Activated T-cell treated with anti-CD3 and anti-CD28 coated beads, Interleukin-2, amount 50 U/mL, for 24 hours (primary cell): ENCODE measurements around the gene ACTN3.

Experiments
- DNase-seq: peaks from one replicate; pipeline ENCODE4 v3.0.0-alpha.2; 2020
- H3K27ac Mint-ChIP-seq: 2 replicates; pipeline ENCODE4 v1.8.0; 2020; ENCODE audit warnings: mild to moderate bottlenecking, mixed read lengths
- H3K27me3 Mint-ChIP-seq: 2 replicates; pipeline ENCODE4 v1.8.0; 2020; ENCODE audit warnings: mixed read lengths
- H3K36me3 Mint-ChIP-seq: 2 replicates; pipeline ENCODE4 v1.8.0; 2020; ENCODE audit warnings: low read depth, mixed read lengths
- H3K4me1 Mint-ChIP-seq: 2 replicates; pipeline ENCODE4 v1.8.0; 2020; ENCODE audit warnings: low read depth, mixed read lengths
- H3K4me3 Mint-ChIP-seq: 2 replicates; pipeline ENCODE4 v1.8.0; 2020; ENCODE audit warnings: mild to moderate bottlenecking, moderate library complexity, mixed read lengths
- H3K9me3 Mint-ChIP-seq: 2 replicates; pipeline ENCODE4 v1.8.0; 2020; ENCODE audit warnings: mixed read lengths

The ACTN3 gene

DNA sequence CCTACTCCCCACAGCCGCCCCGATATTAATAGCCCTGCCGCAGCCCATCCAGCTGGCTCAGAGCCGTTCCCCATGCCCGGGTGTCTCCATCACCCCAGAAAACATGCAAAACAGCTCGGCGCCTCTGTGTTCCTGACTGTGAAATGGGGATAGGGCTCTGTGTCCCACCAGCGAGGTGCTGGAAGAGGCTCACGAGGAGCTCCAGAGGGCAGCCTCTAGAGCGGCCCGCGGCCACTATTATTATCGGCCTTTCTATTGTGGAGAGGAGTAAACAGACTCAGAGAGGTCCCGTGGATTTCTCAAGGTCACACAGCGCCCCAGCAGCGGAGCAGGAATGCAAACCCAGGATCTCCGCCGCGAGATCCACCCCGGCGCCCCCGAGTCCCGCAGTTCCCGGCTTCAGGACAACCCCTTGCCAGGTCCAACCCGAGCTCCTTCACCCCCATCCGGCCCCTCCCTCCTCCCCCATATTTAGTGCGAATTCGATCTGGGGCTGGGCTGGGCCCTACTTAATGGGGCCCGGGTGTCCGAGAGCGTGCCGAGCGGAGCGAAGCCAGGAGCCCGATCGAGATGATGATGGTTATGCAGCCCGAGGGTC, at the start of gene ACTN3:
Gene ACTN3, plus strand, starts transcription at position 536 of the 598 bp plus-strand sequence. Its CDS starts 35 bp downstream, at position 571.
- Mint-ChIP-seq H3K4me3 (peak within 1 kb of the TSS; percentile 86), H3K36me3 (peaks cover 23% of the 10 kb centered on the region), H3K4me1 (peaks cover 30% of the 10 kb centered on the region), H3K27me3 (no peaks in the 10 kb centered on the region), H3K9me3 (no peaks in the 10 kb centered on the region), H3K27ac (peak within 1 kb of the TSS; percentile 74)
- DNase-seq, result no peak

- H3K4me1 Mint-ChIP-seq, result no peaks in the 10 kb centered on the region
- H3K9me3 Mint-ChIP-seq, result no peaks in the 10 kb centered on the region
- H3K27me3 Mint-ChIP-seq, result no peaks in the 10 kb centered on the region
- no peak overlapping the region for H3K27ac Mint-ChIP-seq
- no peak overlapping the region for H3K4me3 Mint-ChIP-seq
- peaks cover 88% of the 10 kb centered on the region for H3K36me3 Mint-ChIP-seq
- no peak for DNase-seq
These were observed 49.5 kb upstream of the ACTN3 start for GRCh38 chr11:66497206-66497605.

- Mint-ChIP-seq H3K9me3 (no peaks in the 10 kb centered on the region), H3K4me1 (no peaks in the 10 kb centered on the region), H3K4me3 (no peak overlapping the region), H3K27me3 (no peaks in the 10 kb centered on the region), H3K27ac (no peak overlapping the region), H3K36me3 (peaks cover 80% of the 10 kb centered on the region)
- DNase-seq, result no peak
These were observed 48.2 kb upstream of the ACTN3 start for GRCh38 chr11:66498506-66498905.

- no peaks in the 10 kb centered on the region for H3K27me3 Mint-ChIP-seq
- peaks cover 70% of the 10 kb centered on the region for H3K36me3 Mint-ChIP-seq
- peaks cover 9% of the 10 kb centered on the region for H3K4me1 Mint-ChIP-seq
- DNase-seq, result no peak
- no peaks in the 10 kb centered on the region for H3K9me3 Mint-ChIP-seq
- H3K4me3 Mint-ChIP-seq, result no peak overlapping the region
- H3K27ac Mint-ChIP-seq, result no peak overlapping the region
These were observed 41.4 kb upstream of the ACTN3 start for GRCh38 chr11:66505276-66505816.

DNA sequence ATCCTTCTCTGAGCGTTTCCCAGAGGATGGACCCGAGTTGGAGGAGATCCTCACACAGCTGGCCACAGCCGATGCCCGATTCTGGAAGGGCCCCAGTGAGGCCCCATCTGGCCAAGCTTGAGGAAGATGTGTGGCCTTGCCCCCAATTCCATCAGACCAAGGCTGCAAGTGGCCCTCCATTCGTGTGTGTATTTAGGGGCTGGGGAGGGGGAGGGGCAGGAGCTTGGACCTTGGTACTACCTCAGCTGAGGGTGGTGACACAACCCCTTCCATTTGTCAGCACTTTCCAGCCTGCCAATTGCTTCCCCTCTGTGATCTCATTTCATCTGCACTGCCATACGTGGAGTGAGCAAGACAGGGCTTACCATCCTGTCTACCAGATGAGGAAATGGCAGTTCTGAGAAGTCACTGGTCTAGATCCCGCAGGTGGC, 37.6 kb upstream of the ACTN3 start:
- Mint-ChIP-seq H3K27me3 (no peaks in the 10 kb centered on the region), H3K4me3 (no peak overlapping the region), H3K36me3 (peaks cover 67% of the 10 kb centered on the region), H3K27ac (no peak overlapping the region), H3K4me1 (peaks cover 22% of the 10 kb centered on the region), H3K9me3 (no peaks in the 10 kb centered on the region)
- DNase-seq, result no peak

GRCh38 chr11:66510271-66510989, 36.3 kb upstream of the ACTN3 start, which contains the start of gene BBS1:
TSS of gene BBS1 (plus strand) at chr11:66510635. CDS start at chr11:66510660, 25 bp downstream.
- Mint-ChIP-seq H3K4me1 (peaks cover 22% of the 10 kb centered on the region), H3K36me3 (peaks cover 66% of the 10 kb centered on the region), H3K27me3 (no peaks in the 10 kb centered on the region), H3K27ac (peak within 1 kb of the TSS; percentile 77), H3K4me3 (peak within 1 kb of the TSS; percentile 95), H3K9me3 (no peaks in the 10 kb centered on the region)
- DNase-seq, result peak; percentile 90

GRCh38 chr11:66510990-66511339, 35.7 kb upstream of the ACTN3 start:
- Mint-ChIP-seq H3K27me3 (no peaks in the 10 kb centered on the region), H3K9me3 (no peaks in the 10 kb centered on the region), H3K36me3 (peaks cover 68% of the 10 kb centered on the region), H3K27ac (peak overlapping the region; percentile 77), H3K4me1 (peaks cover 22% of the 10 kb centered on the region), H3K4me3 (peak overlapping the region; percentile 95)
- DNase-seq, result no peak

DNA sequence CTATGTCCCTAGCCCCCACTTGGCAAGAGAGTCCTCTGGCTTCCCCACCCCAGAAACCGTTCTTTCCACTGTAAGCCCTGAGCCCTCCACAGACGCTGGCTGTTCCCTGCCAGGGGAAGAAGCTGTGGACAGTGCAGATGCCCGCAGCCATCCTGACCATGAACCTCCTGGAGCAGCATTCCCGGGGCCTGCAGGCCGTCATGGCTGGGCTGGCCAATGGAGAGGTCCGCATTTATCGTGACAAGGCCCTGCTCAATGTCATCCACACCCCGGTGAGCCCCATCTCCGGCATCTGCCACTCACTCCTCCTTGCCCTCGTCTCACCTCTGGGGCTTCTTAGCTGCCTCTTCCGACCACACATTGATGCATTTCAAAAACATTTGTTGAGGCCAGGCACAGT, 23.1 kb upstream of the ACTN3 start:
- Mint-ChIP-seq H3K4me3 (no peak overlapping the region), H3K27ac (no peak overlapping the region), H3K36me3 (peaks cover 61% of the 10 kb centered on the region)

GRCh38 chr11:66524304-66525040, 22.2 kb upstream of the ACTN3 start:
- Mint-ChIP-seq H3K4me3 (no peak overlapping the region), H3K36me3 (peaks cover 62% of the 10 kb centered on the region), H3K27ac (no peak overlapping the region), H3K4me1 (no peaks in the 10 kb centered on the region), H3K27me3 (no peaks in the 10 kb centered on the region), H3K9me3 (no peaks in the 10 kb centered on the region)
- DNase-seq, result no peak

More for the DNA sequence above, 23.1 kb upstream of the ACTN3 start:
- H3K4me1 Mint-ChIP-seq, result no peaks in the 10 kb centered on the region
- no peak for DNase-seq
- no peaks in the 10 kb centered on the region for H3K27me3 Mint-ChIP-seq
- H3K9me3 Mint-ChIP-seq, result no peaks in the 10 kb centered on the region

- Mint-ChIP-seq H3K27me3 (no peaks in the 10 kb centered on the region), H3K9me3 (no peaks in the 10 kb centered on the region), H3K27ac (no peak overlapping the region), H3K4me1 (peaks cover 2% of the 10 kb centered on the region), H3K36me3 (peaks cover 37% of the 10 kb centered on the region), H3K4me3 (no peak overlapping the region)
- no peak for DNase-seq
These were observed 17.6 kb upstream of the ACTN3 start for GRCh38 chr11:66529069-66529468.

GRCh38 chr11:66529655-66530054, 17.0 kb upstream of the ACTN3 start:
- Mint-ChIP-seq H3K4me3 (no peak overlapping the region), H3K4me1 (peaks cover 2% of the 10 kb centered on the region), H3K27ac (no peak overlapping the region), H3K36me3 (peaks cover 33% of the 10 kb centered on the region), H3K9me3 (no peaks in the 10 kb centered on the region), H3K27me3 (no peaks in the 10 kb centered on the region)
- DNase-seq, result no peak

GRCh38 chr11:66530927-66531709, 15.6 kb upstream of the ACTN3 start:
- Mint-ChIP-seq H3K27ac (no peak overlapping the region), H3K4me3 (no peak overlapping the region), H3K27me3 (no peaks in the 10 kb centered on the region), H3K4me1 (peaks cover 2% of the 10 kb centered on the region), H3K9me3 (no peaks in the 10 kb centered on the region), H3K36me3 (peaks cover 44% of the 10 kb centered on the region)
- no peak for DNase-seq

DNA sequence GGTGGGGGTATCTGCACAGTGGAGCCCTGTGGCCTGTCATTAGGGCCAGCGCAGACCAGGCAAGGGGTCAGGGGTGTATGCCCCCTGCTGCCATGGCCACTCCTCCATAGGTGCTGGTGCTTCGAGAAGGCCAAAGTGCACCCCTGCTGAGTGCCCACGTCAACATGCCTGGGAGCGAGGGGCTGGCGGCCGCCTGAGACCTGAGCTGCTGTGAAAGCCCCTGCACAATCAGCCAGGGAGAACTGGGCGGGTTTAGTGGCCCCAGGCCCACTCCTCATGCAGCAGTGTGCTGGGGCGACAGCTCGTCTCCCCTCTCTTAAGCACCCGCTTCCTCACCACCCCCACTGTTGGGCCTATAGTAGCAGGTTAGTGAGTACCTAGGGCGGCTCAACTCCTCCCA, 14.9 kb upstream of the ACTN3 start:
- peaks cover 2% of the 10 kb centered on the region for H3K4me1 Mint-ChIP-seq
- no peaks in the 10 kb centered on the region for H3K9me3 Mint-ChIP-seq
- H3K4me3 Mint-ChIP-seq, result no peak overlapping the region
- no peaks in the 10 kb centered on the region for H3K27me3 Mint-ChIP-seq
- peaks cover 44% of the 10 kb centered on the region for H3K36me3 Mint-ChIP-seq
- DNase-seq, result no peak
- H3K27ac Mint-ChIP-seq, result no peak overlapping the region

DNA sequence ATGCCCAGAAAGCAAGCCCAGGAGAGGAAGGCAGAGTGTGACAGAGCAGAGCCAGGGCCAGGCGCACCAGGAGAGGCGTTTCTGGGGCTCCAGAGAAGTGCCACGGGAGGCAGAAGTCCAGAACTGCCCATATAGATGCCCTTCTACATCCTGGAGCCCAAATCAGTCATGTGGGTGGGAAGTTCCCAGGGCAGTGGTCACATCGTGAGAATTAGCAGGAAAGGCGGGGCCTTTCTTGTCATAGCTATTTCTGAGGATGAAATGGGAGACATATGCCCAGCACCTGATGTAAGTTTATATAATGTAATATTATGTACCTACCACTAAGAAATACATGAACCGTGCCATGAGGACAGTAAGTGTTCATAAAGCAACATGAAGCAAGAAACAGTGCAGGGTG, 13.9 kb upstream of the ACTN3 start:
- peaks cover 46% of the 10 kb centered on the region for H3K36me3 Mint-ChIP-seq
- DNase-seq, result no peak
- no peak overlapping the region for H3K4me3 Mint-ChIP-seq
- H3K27me3 Mint-ChIP-seq, result no peaks in the 10 kb centered on the region
- H3K4me1 Mint-ChIP-seq, result peaks cover 2% of the 10 kb centered on the region
- no peak overlapping the region for H3K27ac Mint-ChIP-seq
- no peaks in the 10 kb centered on the region for H3K9me3 Mint-ChIP-seq
